ENCODE results near the gene CCDC81.
"Not testable (repeated sequence)": the region's sequence is repeated elsewhere in the genome, so short reads cannot be mapped to it uniquely, and the experiment has no call there.

The CCDC81 gene

GRCh38 chr11:86390487-86390886, 15.8 kb downstream of the CCDC81 start:
- DNase-seq, result no peak

- no peak for DNase-seq
Observed at GRCh38 chr11:86395061-86395551, 20.4 kb downstream of the CCDC81 start.

GRCh38 chr11:86396396-86396795, 21.7 kb downstream of the CCDC81 start:
- DNase-seq, result no peak

- DNase-seq, result no peak
Observed at GRCh38 chr11:86397351-86397750, 22.7 kb downstream of the CCDC81 start.

GRCh38 chr11:86398106-86398505, 23.4 kb downstream of the CCDC81 start:
- DNase-seq, result no peak

GRCh38 chr11:86403458-86403857, 28.8 kb downstream of the CCDC81 start:
- no peak for DNase-seq

- DNase-seq, result no peak
Observed at GRCh38 chr11:86408845-86409244, 34.2 kb downstream of the CCDC81 start.

- DNase-seq, result no peak
Observed at GRCh38 chr11:86414032-86414431, 39.3 kb downstream of the CCDC81 start.

GRCh38 chr11:86415026-86415425, 40.3 kb downstream of the CCDC81 start:
- DNase-seq, result no peak

- DNase-seq, result no peak
Observed at GRCh38 chr11:86416494-86416893, 41.8 kb downstream of the CCDC81 start.

GRCh38 chr11:86416951-86417350, 42.3 kb downstream of the CCDC81 start:
- DNase-seq, result not testable (repeated sequence)

- no peak for DNase-seq
Observed at GRCh38 chr11:86418106-86418505, 43.4 kb downstream of the CCDC81 start.

GRCh38 chr11:86418513-86418912, 43.8 kb downstream of the CCDC81 start:
- no peak for DNase-seq

GRCh38 chr11:86418917-86419316, 44.2 kb downstream of the CCDC81 start:
- DNase-seq, result no peak

- DNase-seq, result no peak
Observed at GRCh38 chr11:86421946-86422345, 47.3 kb downstream of the CCDC81 start.

- DNase-seq, result no peak
Observed at GRCh38 chr11:86422371-86422770, 47.7 kb downstream of the CCDC81 start.

GRCh38 chr11:86423488-86423887, 48.8 kb downstream of the CCDC81 start:
- not testable (repeated sequence) for DNase-seq

GRCh38 chr11:86427441-86427840, 52.8 kb downstream of the CCDC81 start:
- no peak for DNase-seq

GRCh38 chr11:86431258-86431657, 56.6 kb downstream of the CCDC81 start:
- DNase-seq, result no peak

GRCh38 chr11:86433361-86434095, 58.8 kb downstream of the CCDC81 start:
- DNase-seq, result not testable (repeated sequence)

GRCh38 chr11:86435711-86436110, 61.0 kb downstream of the CCDC81 start:
- DNase-seq, result no peak

GRCh38 chr11:86438685-86439084, 64.0 kb downstream of the CCDC81 start:
- DNase-seq, result no peak

- no peak for DNase-seq
Observed at GRCh38 chr11:86440305-86440716, 65.6 kb downstream of the CCDC81 start.

- DNase-seq, result no peak
Observed at GRCh38 chr11:86440843-86441242, 66.2 kb downstream of the CCDC81 start.

- DNase-seq, result no peak
Observed at GRCh38 chr11:86442420-86442819, 67.7 kb downstream of the CCDC81 start.
